Liver (tissue), 3 donors: ENCODE data around the gene TMEM178B.

Experiments
- GABPA ChIP-seq, 2 donors: IDR thresholded peaks in 1 of 2; conservative IDR thresholded peaks in 1 of 2; 2 replicates each; pipeline ENCODE4 v1.6.1; 2016; ENCODE audit warnings: antibody characterized with exemption in 2 of 2, mild to moderate bottlenecking in 1 of 2, moderate library complexity in 1 of 2
- HNF4A ChIP-seq, 2 donors: conservative IDR thresholded peaks; 2 replicates each; pipeline ENCODE4 v1.6.1; 2016; ENCODE audit warnings: antibody characterized with exemption in 2 of 2, mild to moderate bottlenecking in 2 of 2
- JUND ChIP-seq, 2 donors: IDR thresholded peaks; 2 replicates each; pipeline ENCODE4 v1.6.1; 2016; ENCODE audit warnings: antibody characterized with exemption in 2 of 2
- RAD21 ChIP-seq, 2 donors: IDR thresholded peaks; 2 replicates each; pipeline ENCODE4 v1.6.1; 2016; ENCODE audit warnings: antibody characterized with exemption in 2 of 2, mild to moderate bottlenecking in 2 of 2
- REST ChIP-seq: IDR thresholded peaks from 2 replicates; pipeline ENCODE4 v1.6.1; 2016; ENCODE audit warnings: antibody characterized with exemption, mild to moderate bottlenecking
- RXRA ChIP-seq, 2 donors: IDR thresholded peaks; 2 replicates each; pipeline ENCODE4 v1.6.1; 2017 to 2018; ENCODE audit warnings: antibody characterized with exemption in 2 of 2, mild to moderate bottlenecking in 1 of 2
- SP1 ChIP-seq: IDR thresholded peaks from 2 replicates; pipeline ENCODE4 v1.6.1; 2018; ENCODE audit warnings: antibody characterized with exemption, mild to moderate bottlenecking
- TF ChIP-seq, protein P1 (sequence below): IDR thresholded peaks from 2 replicates; pipeline ENCODE4 v1.6.1; 2016; ENCODE audit warnings: antibody characterized with exemption
- TF ChIP-seq, protein P2 (sequence below): fragments of 150-350 bp; IDR thresholded peaks from 2 replicates; pipeline ENCODE4 v1.5.1; 2017; ENCODE audit warnings: improper control_type of control experiment, low read depth, low read length; ENCODE audit not compliant: missing input control
- TF ChIP-seq, protein P3 (sequence below): IDR thresholded peaks from 2 replicates; pipeline ENCODE4 v1.6.1; 2016; ENCODE audit warnings: antibody characterized with exemption
- donor health status: healthy.
- donor health status: healthy.

DNA sequence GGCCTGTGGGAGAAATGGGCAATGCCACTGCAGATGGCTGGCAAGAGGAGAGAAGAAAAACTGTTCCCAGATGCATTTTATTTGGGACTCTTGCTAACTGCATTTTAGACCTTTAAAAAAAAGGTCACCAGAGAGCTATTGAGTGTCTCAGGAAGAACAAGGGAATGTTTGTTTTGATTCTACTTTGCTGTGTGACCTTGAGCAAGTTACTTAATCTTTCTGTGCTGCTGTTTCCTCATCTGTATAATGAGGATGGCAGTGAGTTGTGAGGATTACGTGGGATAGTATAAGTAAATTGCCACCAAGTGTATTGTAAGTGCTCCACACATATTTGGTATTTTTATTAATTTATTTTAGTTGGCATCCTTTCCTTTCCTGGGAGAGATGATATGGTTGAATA lies 335.4 kb downstream of the TMEM178B start:
- TF ChIP-seq, protein P1, sequence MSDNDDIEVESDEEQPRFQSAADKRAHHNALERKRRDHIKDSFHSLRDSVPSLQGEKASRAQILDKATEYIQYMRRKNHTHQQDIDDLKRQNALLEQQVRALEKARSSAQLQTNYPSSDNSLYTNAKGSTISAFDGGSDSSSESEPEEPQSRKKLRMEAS = no peak
- TF ChIP-seq RXRA (IDR thresholded peaks at IDR 0.05) (no peak), JUND (IDR thresholded peaks at IDR 0.05) (no peak), HNF4A (conservative IDR thresholded peaks at IDR 0.05) (no peak), GABPA (IDR thresholded peaks at IDR 0.05 in 1 of 2, conservative IDR thresholded peaks at IDR 0.05 in 1 of 2) (no peak), SP1 (no peak), REST (no peak), RAD21 (IDR thresholded peaks at IDR 0.05) (no peak)
- TF ChIP-seq, protein P2, sequence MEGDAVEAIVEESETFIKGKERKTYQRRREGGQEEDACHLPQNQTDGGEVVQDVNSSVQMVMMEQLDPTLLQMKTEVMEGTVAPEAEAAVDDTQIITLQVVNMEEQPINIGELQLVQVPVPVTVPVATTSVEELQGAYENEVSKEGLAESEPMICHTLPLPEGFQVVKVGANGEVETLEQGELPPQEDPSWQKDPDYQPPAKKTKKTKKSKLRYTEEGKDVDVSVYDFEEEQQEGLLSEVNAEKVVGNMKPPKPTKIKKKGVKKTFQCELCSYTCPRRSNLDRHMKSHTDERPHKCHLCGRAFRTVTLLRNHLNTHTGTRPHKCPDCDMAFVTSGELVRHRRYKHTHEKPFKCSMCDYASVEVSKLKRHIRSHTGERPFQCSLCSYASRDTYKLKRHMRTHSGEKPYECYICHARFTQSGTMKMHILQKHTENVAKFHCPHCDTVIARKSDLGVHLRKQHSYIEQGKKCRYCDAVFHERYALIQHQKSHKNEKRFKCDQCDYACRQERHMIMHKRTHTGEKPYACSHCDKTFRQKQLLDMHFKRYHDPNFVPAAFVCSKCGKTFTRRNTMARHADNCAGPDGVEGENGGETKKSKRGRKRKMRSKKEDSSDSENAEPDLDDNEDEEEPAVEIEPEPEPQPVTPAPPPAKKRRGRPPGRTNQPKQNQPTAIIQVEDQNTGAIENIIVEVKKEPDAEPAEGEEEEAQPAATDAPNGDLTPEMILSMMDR = no peak
- TF ChIP-seq, protein P3, sequence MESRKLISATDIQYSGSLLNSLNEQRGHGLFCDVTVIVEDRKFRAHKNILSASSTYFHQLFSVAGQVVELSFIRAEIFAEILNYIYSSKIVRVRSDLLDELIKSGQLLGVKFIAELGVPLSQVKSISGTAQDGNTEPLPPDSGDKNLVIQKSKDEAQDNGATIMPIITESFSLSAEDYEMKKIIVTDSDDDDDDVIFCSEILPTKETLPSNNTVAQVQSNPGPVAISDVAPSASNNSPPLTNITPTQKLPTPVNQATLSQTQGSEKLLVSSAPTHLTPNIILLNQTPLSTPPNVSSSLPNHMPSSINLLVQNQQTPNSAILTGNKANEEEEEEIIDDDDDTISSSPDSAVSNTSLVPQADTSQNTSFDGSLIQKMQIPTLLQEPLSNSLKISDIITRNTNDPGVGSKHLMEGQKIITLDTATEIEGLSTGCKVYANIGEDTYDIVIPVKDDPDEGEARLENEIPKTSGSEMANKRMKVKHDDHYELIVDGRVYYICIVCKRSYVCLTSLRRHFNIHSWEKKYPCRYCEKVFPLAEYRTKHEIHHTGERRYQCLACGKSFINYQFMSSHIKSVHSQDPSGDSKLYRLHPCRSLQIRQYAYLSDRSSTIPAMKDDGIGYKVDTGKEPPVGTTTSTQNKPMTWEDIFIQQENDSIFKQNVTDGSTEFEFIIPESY = no peak
